IMR-90 (cell line): ENCODE results near the gene TSNAXIP1. TPM values are rescaled to one million over a fixed set of nuclear protein-coding genes. Genes with fewer than 3 reads are reported as not detected.

Source experiments
- ATAC-seq: fragments of 200-7000 bp; cut with Tn5 transposase; 2 replicates; pipeline ENCODE4 v1.9.1; 2020; ENCODE audit warnings: low read depth, mild to moderate bottlenecking, moderate library complexity
- BruUV-seq: library from RNA; stranded (reverse); fragments of 400-500 nt; replicated peaks from 2 replicates; lab custom pipeline; 2021; lab: Mats Ljungman, UMichigan
- CTCF ChIA-PET: fragments of 300-600 bp; formaldehyde crosslinking; extraction: SDS; loops from one replicate; lab custom pipeline; 2021; ENCODE audit warnings: antibody characterized with exemption; lab: Yijun Ruan, JAX
- POLR2A ChIA-PET: fragments of 300-600 bp; sonication (Branson Sonifier 250); formaldehyde crosslinking; loops from one replicate; lab custom pipeline; 2022; ENCODE audit warnings: antibody characterized with exemption; ENCODE audit not compliant: unreplicated experiment; lab: Charles Lee
- DNase-seq: peaks from one replicate; pipeline ENCODE4 v3.0.0; 2013
- H2AFZ ChIP-seq: replicated peaks from 2 replicates; pipeline ENCODE3; 2013; ENCODE audit warnings: low read length, mild to moderate bottlenecking; ENCODE audit not compliant: poor library complexity
- H2AK5ac ChIP-seq: 2 replicates; pipeline ENCODE4 v1.6.1; 2013; ENCODE audit warnings: low read depth, low read length, inconsistent platforms
- H2AK9ac ChIP-seq: replicated peaks from 2 replicates; pipeline ENCODE3; 2013; ENCODE audit warnings: mild to moderate bottlenecking, low read depth, low read length, moderate library complexity; ENCODE audit not compliant: poor library complexity
- H2BK120ac ChIP-seq: 2 replicates; pipeline ENCODE4 v1.6.1; 2013; ENCODE audit warnings: low read depth, low read length, inconsistent platforms
- H2BK15ac ChIP-seq: 3 replicates; pipeline ENCODE4 v1.6.1; 2013; ENCODE audit warnings: low read depth, low read length, inconsistent platforms
- H2BK20ac ChIP-seq: 2 replicates; pipeline ENCODE4 v1.6.1; 2013; ENCODE audit warnings: low read depth, mild to moderate bottlenecking, inconsistent platforms, low read length, moderate library complexity
- H2BK5ac ChIP-seq: 2 replicates; pipeline ENCODE4 v1.6.1; 2013; ENCODE audit warnings: mild to moderate bottlenecking, low read depth, low read length, inconsistent platforms; ENCODE audit not compliant: poor library complexity, severe bottlenecking
- H3K14ac ChIP-seq: replicated peaks from 2 replicates; pipeline ENCODE4 v1.6.1; 2013; ENCODE audit warnings: low read depth, low read length, inconsistent platforms
- H3K18ac ChIP-seq: 2 replicates; pipeline ENCODE4 v1.6.1; 2013; ENCODE audit warnings: low read depth, low read length, control low read depth
- H3K23ac ChIP-seq: 2 replicates; pipeline ENCODE4 v1.6.1; 2013; ENCODE audit warnings: low read depth, low read length, inconsistent platforms
- H3K27ac ChIP-seq: 2 replicates; pipeline ENCODE4 v1.5.1; 2013; ENCODE audit warnings: mild to moderate bottlenecking, control low read depth, low read length; ENCODE audit not compliant: insufficient read depth
- H3K27me3 ChIP-seq: 2 replicates; pipeline ENCODE4 v1.6.1; 2013; ENCODE audit warnings: low read length; ENCODE audit not compliant: control insufficient read depth, insufficient read depth
- H3K36me3 ChIP-seq: 2 replicates; pipeline ENCODE4 v1.6.1; 2013; ENCODE audit warnings: low read length, mixed read lengths; ENCODE audit not compliant: control insufficient read depth, insufficient read depth
- H3K4ac ChIP-seq: 2 replicates; pipeline ENCODE4 v1.6.1; 2013; ENCODE audit warnings: low read depth, low read length, inconsistent platforms
- H3K4me1 ChIP-seq: 2 replicates; pipeline ENCODE4 v1.6.1; 2013; ENCODE audit warnings: low read length, mixed read lengths; ENCODE audit not compliant: control insufficient read depth, insufficient read depth
- H3K4me2 ChIP-seq: 2 replicates; pipeline ENCODE4 v1.6.1; 2013; ENCODE audit warnings: low read depth, mild to moderate bottlenecking, control low read depth, low read length, moderate library complexity
- H3K4me3 ChIP-seq: 2 replicates; pipeline ENCODE4 v1.5.1; 2013; ENCODE audit warnings: low read depth, mild to moderate bottlenecking, control low read depth, low read length, moderate library complexity; ENCODE audit not compliant: insufficient read depth
- H3K56ac ChIP-seq: 2 replicates; pipeline ENCODE4 v1.6.1; 2013; ENCODE audit warnings: low read length, inconsistent platforms; ENCODE audit not compliant: insufficient read depth; ENCODE audit errors: extremely low read depth
- H3K79me1 ChIP-seq, 2 experiments: 2 replicates each; pipeline ENCODE4 v1.6.1; 2013; ENCODE audit warnings: low read length in 2 of 2, inconsistent platforms in 1 of 2, low read depth in 1 of 2
- H3K9ac ChIP-seq: 2 replicates; pipeline ENCODE4 v1.6.1; 2013; ENCODE audit warnings: low read depth, low read length, control low read depth
- H3K9me1 ChIP-seq: 2 replicates; pipeline ENCODE4 v1.6.1; 2013; ENCODE audit warnings: low read length, inconsistent platforms; ENCODE audit not compliant: insufficient read depth
- H3K9me3 ChIP-seq: 2 replicates; pipeline ENCODE4 v1.6.1; 2013; ENCODE audit warnings: low read length; ENCODE audit not compliant: control insufficient read depth, insufficient read depth
- H4K20me1 ChIP-seq: 2 replicates; pipeline ENCODE4 v1.6.1; 2013; ENCODE audit warnings: low read length, inconsistent platforms; ENCODE audit not compliant: insufficient read depth
- H4K5ac ChIP-seq: 2 replicates; pipeline ENCODE4 v1.6.1; 2013; ENCODE audit warnings: mild to moderate bottlenecking, low read depth, low read length, control low read depth
- H4K8ac ChIP-seq, 2 experiments: 2 replicates each; pipeline ENCODE4 v1.6.1; 2013; ENCODE audit warnings: low read depth in 2 of 2, low read length in 2 of 2, control low read depth in 1 of 2, inconsistent platforms in 1 of 2
- H4K91ac ChIP-seq: 2 replicates; pipeline ENCODE4 v1.6.1; 2013; ENCODE audit warnings: low read depth, low read length, inconsistent platforms; ENCODE audit not compliant: insufficient read depth
- BHLHE40 ChIP-seq: fragments of 150-350 bp; IDR thresholded peaks from 2 replicates; pipeline ENCODE4 v1.6.1; 2016; ENCODE audit warnings: mild to moderate bottlenecking, low read depth, low read length
- CEBPB ChIP-seq: IDR thresholded peaks from 2 replicates; pipeline ENCODE4 v1.6.1; 2012; ENCODE audit warnings: low read depth, low read length, improper control_type of control experiment
- FOS ChIP-seq: fragments of 150-350 bp; IDR thresholded peaks from 2 replicates; pipeline ENCODE4 v1.6.1; 2016; ENCODE audit warnings: low read depth, low read length
- MAFK ChIP-seq: IDR thresholded peaks from 2 replicates; pipeline ENCODE4 v1.6.1; 2012; ENCODE audit warnings: low read depth, low read length, improper control_type of control experiment
- MAZ ChIP-seq: IDR thresholded peaks from 2 replicates; pipeline ENCODE4 v1.6.1; 2012; ENCODE audit warnings: low read depth, mild to moderate bottlenecking, low read length, improper control_type of control experiment, moderate library complexity, borderline replicate concordance
- MXI1 ChIP-seq: IDR thresholded peaks from 2 replicates; pipeline ENCODE4 v1.6.1; 2012; ENCODE audit warnings: low read depth, mild to moderate bottlenecking, low read length, moderate library complexity, borderline replicate concordance
- NFE2L2 ChIP-seq: fragments of 150-350 bp; IDR thresholded peaks from 2 replicates; pipeline ENCODE4 v1.6.1; 2016; ENCODE audit warnings: low read depth, mild to moderate bottlenecking, low read length
- POLR2A ChIP-seq: IDR thresholded peaks from 2 replicates; pipeline ENCODE4 v1.6.1; 2012; ENCODE audit warnings: mild to moderate bottlenecking, low read depth, low read length
- RAD21 ChIP-seq: IDR thresholded peaks from 2 replicates; pipeline ENCODE4 v1.6.1; 2012; ENCODE audit warnings: low read length, improper control_type of control experiment
- RCOR1 ChIP-seq: IDR thresholded peaks from 2 replicates; pipeline ENCODE4 v1.6.1; 2012; ENCODE audit warnings: mild to moderate bottlenecking, low read length, improper control_type of control experiment; ENCODE audit not compliant: insufficient replicate concordance
- SMC3 ChIP-seq: fragments of 150-350 bp; IDR thresholded peaks from 2 replicates; pipeline ENCODE4 v1.6.1; 2016; ENCODE audit warnings: low read depth, mild to moderate bottlenecking, antibody characterized with exemption, low read length, moderate library complexity
- WGBS, 2 experiments: methylation state at CpG; one replicate each; pipeline versions ENCODE4 v1.1.5 to v1.1.7; 2013; ENCODE audit warnings: missing lambda C conversion rate in 2 of 2; ENCODE audit not compliant: insufficient read length in 1 of 2; ENCODE audit errors: extremely low coverage in 2 of 2; 5-methylcytosine and 5-hydroxymethylcytosine counted together
- dilution Hi-C: fragments of 300-500 bp; cut with HindIII; formaldehyde crosslinking; loops from one replicate; pipeline ENCODE4 v1.14.3; 2018; ENCODE audit warnings: low sequenced_read_pairs; ENCODE audit not compliant: unreplicated experiment
- in situ Hi-C: fragments of 300-500 bp; cut with MboI; formaldehyde crosslinking; loops from 3 replicates; pipeline ENCODE4 v1.14.3; 2019; ENCODE audit warnings: low sequenced_read_pairs, inconsistent platforms, mixed read lengths
- intact Hi-C: fragments of 100-400 bp; cut with micrococcal nuclease; formaldehyde crosslinking; loops from 2 replicates; pipeline ENCODE4 v1.10.0; 2022
- polyA plus RNA-seq, 3 experiments: library from polyadenylated mRNA; depleted of rRNA; stranded (reverse); fragments of >200 nt; gene quantifications; 2 replicates each; pipeline ENCODE4 v1.2.3, GENCODE V29; 2012; ENCODE audit warnings: low replicate concordance in 1 of 3
- total RNA-seq: library from RNA; depleted of rRNA; stranded (reverse); fragments of >200 nt; gene quantifications from 2 replicates; pipeline ENCODE4 v1.2.3, GENCODE V29; 2012
- TF ChIP-seq, protein P1 (sequence below): fragments of 150-350 bp; IDR thresholded peaks from 2 replicates; pipeline ENCODE4 v1.6.1; 2016; ENCODE audit warnings: low read depth, mild to moderate bottlenecking, low read length, moderate library complexity, borderline replicate concordance
- TF ChIP-seq, protein P2 (sequence below): fragments of 150-350 bp; IDR thresholded peaks from 2 replicates; pipeline ENCODE4 v1.6.1; 2017; ENCODE audit warnings: mild to moderate bottlenecking, antibody characterized with exemption, low read length, low read depth
- TF ChIP-seq, protein P3 (sequence below): conservative IDR thresholded peaks from 2 replicates; pipeline ENCODE4 v1.5.1; 2012; ENCODE audit warnings: mild to moderate bottlenecking, low read depth, low read length, improper control_type of control experiment

The TSNAXIP1 gene
- total and polyA plus RNA-seq, 2 of the 4 experiments (the other 2 are of a cell fraction): 0.72 to 1.4 TPM

DNA sequence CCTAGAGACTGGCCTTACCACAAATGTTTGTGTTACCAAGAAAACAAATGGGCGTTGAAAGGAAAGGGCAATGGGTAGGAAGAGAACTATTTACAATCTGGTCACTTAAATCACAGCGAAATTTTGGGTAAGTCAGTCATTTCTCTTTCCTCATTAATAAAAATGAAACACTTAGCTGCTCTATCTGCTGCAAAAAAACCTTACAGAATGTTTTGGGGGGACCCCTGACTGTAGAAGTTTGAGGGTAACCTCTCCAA is 39.3 kb downstream of the TSNAXIP1 start:
- BruUV-seq: no TSS peak
- peaks cover 24 to 67% of the 10 kb centered on the region in 2 experiments for H3K79me1 ChIP-seq
- CTCF ChIA-PET: no interaction called here
- peak overlapping the region; percentile 93 for H2AK9ac ChIP-seq
- no peak for TF ChIP-seq FOS
- no peak for TF ChIP-seq CEBPB
- TF ChIP-seq, protein P1, sequence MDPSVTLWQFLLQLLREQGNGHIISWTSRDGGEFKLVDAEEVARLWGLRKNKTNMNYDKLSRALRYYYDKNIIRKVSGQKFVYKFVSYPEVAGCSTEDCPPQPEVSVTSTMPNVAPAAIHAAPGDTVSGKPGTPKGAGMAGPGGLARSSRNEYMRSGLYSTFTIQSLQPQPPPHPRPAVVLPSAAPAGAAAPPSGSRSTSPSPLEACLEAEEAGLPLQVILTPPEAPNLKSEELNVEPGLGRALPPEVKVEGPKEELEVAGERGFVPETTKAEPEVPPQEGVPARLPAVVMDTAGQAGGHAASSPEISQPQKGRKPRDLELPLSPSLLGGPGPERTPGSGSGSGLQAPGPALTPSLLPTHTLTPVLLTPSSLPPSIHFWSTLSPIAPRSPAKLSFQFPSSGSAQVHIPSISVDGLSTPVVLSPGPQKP: no peak
- TF ChIP-seq, protein P2, sequence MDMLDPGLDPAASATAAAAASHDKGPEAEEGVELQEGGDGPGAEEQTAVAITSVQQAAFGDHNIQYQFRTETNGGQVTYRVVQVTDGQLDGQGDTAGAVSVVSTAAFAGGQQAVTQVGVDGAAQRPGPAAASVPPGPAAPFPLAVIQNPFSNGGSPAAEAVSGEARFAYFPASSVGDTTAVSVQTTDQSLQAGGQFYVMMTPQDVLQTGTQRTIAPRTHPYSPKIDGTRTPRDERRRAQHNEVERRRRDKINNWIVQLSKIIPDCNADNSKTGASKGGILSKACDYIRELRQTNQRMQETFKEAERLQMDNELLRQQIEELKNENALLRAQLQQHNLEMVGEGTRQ: no peak
- TF ChIP-seq POLR2A: no peak
- no peak for TF ChIP-seq BHLHE40
- TF ChIP-seq, protein P3, sequence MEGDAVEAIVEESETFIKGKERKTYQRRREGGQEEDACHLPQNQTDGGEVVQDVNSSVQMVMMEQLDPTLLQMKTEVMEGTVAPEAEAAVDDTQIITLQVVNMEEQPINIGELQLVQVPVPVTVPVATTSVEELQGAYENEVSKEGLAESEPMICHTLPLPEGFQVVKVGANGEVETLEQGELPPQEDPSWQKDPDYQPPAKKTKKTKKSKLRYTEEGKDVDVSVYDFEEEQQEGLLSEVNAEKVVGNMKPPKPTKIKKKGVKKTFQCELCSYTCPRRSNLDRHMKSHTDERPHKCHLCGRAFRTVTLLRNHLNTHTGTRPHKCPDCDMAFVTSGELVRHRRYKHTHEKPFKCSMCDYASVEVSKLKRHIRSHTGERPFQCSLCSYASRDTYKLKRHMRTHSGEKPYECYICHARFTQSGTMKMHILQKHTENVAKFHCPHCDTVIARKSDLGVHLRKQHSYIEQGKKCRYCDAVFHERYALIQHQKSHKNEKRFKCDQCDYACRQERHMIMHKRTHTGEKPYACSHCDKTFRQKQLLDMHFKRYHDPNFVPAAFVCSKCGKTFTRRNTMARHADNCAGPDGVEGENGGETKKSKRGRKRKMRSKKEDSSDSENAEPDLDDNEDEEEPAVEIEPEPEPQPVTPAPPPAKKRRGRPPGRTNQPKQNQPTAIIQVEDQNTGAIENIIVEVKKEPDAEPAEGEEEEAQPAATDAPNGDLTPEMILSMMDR: no peak
- no peak for TF ChIP-seq MAZ
- no peak for TF ChIP-seq SMC3
- TF ChIP-seq MAFK: no peak
- no peak for TF ChIP-seq RCOR1
- TF ChIP-seq RAD21: no peak
- no peak for TF ChIP-seq MXI1
- no peak for TF ChIP-seq NFE2L2
- H2BK20ac ChIP-seq: peak overlapping the region; percentile 4; the same call in 1 of the 2 replicates
- dilution Hi-C loops (no loop called here), in situ Hi-C loops (no loop called here), intact Hi-C loops (loop anchor here (2.0 kb wide), 1 partner anchor 27 kb away; the partner anchor contains the start of gene EDC4)
- POLR2A ChIA-PET: no interaction called here
- peak overlapping the region; percentile 83 to 95 for H4K8ac ChIP-seq
- H2AFZ ChIP-seq: peak overlapping the region; percentile 94
- peak overlapping the region; percentile 98 for H4K5ac ChIP-seq
- H3K36me3 ChIP-seq: 0 out of 2 replicates have a peak, but pooled peaks cover 2% of the 10 kb centered on the region
- peak overlapping the region; percentile 98 for H3K27ac ChIP-seq
- H2BK120ac ChIP-seq: peak overlapping the region; percentile 76; the same call in 1 of the 2 replicates
- H3K4me2 ChIP-seq: peak overlapping the region; percentile 96
- H2BK5ac ChIP-seq: peak overlapping the region; percentile 91
- H4K20me1 ChIP-seq: peaks cover 43% of the 10 kb centered on the region
- H3K9ac ChIP-seq: peak overlapping the region; percentile 94
- peak overlapping the region; percentile 96 for H3K23ac ChIP-seq
- H3K14ac ChIP-seq: peak overlapping the region; percentile 88
- H3K9me3 ChIP-seq: no peaks in the 10 kb centered on the region
- peak overlapping the region; percentile 12; the same call in 1 of the 3 replicates for H2BK15ac ChIP-seq
- no CpG with 5 or more reads among the region's 2 CpGs for WGBS, 2 experiments
- peak overlapping the region; percentile 83 for H2AK5ac ChIP-seq
- peak overlapping the region; percentile 53 for H3K4me3 ChIP-seq
- peak overlapping the region; percentile 76 for H3K56ac ChIP-seq
- H3K27me3 ChIP-seq: no peaks in the 10 kb centered on the region
- peak overlapping the region; percentile 85 for H4K91ac ChIP-seq
- peak overlapping the region; percentile 92 for H3K4ac ChIP-seq
- peaks cover 21% of the 10 kb centered on the region for H3K9me1 ChIP-seq
- no peak for DNase-seq
- H3K4me1 ChIP-seq: peaks cover 13% of the 10 kb centered on the region
- H3K18ac ChIP-seq: peak overlapping the region; percentile 91
- ATAC-seq: no peak
